Measurements from ENCODE around the gene B3GALNT1.
"Not testable (repeated sequence)": the region's sequence is repeated elsewhere in the genome, so short reads cannot be mapped to it uniquely, and the experiment has no call there.

B3GALNT1 gene

DNA sequence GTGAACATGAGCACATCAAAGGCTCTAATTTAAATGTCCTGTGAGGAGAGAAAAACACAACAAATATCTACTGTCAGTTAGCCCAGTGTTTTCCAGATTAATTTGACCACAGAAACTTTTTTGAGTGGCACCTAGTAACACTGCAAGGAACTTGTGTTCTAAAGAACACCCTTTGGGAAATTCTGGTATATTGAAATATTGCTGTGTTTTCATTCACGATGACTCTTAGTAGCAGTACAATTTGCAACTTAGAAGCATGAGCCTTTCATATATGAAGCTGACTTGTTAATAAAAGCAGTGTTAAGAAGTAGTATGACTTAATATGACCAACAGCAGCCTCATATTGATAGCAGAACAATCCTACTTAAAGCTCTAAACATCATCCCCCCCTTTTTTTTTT is 32.0 kb downstream of the B3GALNT1 start:
- no peak for DNase-seq (ENCODE audit: low spot score)

DNA sequence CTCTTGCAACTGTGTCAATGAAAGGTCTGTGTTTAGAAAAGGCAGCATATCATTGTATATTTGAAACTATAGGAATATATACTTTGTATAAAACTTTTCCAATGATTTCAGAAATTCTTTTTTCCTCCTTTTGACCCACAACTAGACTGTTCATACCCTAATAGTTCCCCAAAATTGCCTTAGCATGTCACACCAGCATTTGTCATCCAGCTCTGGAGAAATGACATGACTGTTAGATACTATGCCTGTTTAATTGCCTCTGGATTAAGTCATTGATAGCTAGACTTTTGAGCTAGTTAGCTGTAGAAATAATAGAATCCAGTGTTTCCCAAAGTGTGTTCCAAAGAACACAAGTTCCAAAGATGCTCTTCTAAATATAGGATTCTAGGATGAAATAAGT is 32.4 kb downstream of the B3GALNT1 start:
- DNase-seq (ENCODE audit: low spot score) = no peak

DNA sequence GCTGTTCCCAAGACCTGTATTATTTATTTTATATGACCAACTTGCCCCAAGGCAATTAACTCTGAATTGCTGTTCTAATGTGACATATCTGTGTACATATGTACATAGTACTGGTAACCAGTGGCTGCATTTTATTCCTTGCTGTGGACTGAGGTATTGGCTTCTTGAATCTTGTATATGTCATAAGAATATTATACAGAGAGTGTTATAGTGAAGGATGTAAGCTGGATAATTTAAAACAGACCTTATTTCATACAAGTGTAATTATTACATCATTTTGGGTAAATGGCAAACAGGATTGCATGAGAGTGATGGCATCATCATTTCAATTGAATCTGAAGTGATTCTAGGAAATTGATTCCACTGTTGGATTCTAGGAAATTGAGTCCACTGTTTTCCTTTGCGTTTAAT is 32.9 kb downstream of the B3GALNT1 start:
- DNase-seq (ENCODE audit: low spot score) = no peak

DNA sequence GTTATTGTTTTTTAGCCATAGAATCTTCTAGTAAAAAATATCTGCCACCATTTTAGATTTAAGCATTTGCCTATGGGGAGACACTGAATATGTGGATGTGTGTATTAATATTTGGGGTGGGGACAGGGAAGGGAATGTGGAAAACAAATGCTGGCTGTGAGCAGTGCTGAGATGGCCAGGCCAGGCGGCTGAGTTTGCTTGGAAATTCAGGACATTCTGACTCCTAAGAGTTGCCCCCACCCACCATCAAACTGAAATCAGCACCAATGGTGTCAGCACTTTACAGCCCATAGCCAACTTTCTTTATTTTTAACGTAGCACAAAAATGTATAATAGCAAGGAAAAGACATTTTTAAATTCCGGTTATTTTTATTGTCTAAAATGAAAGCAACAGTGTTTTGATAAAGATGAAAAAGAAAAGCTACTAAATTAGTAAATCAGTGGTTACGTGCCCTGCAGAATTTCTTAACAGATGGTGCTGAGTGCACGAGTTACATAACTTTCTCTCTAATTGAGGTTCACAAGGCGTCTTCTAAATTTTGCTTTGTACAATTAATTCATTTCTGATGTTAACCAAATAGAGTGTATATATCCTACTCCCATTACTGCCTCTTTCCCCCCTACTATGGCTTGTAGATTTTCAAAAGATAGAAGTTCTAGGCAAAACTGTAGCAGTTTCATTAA is 34.0 kb downstream of the B3GALNT1 start:
- no peak for DNase-seq (ENCODE audit: low spot score)

DNA sequence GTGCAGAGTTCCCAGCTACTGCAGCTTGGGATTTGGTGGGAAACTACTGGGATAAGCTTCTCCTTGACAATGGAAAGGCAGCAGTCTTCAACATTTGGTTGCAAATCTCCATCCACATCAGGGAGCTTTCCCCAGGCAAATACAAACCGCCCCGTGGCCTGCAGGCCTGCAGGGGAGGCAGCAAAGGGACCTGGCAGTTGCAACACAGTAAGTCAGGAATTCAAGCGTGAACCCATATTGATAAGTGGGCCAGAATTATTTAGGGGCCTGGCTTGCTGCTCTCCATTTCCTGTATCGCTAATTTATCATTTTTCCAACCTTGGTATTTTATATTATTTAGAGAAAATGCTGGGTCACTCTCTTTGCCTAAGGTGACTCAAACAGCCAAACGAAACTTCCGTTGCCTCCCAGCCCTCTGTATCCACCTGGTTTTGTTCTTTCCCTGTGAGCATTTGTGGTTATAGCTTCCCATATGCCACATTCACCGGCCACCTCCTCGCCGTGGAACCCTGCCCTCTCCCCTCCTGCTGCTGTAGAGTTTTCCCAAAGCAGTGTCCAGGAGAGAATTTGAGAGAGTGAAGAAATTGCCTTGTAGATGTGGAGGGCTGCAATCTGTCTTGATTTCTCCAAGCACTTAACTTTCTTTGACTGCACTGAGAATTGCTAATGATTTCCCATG is 34.8 kb downstream of the B3GALNT1 start:
- no peak for DNase-seq (ENCODE audit: low spot score)

DNA sequence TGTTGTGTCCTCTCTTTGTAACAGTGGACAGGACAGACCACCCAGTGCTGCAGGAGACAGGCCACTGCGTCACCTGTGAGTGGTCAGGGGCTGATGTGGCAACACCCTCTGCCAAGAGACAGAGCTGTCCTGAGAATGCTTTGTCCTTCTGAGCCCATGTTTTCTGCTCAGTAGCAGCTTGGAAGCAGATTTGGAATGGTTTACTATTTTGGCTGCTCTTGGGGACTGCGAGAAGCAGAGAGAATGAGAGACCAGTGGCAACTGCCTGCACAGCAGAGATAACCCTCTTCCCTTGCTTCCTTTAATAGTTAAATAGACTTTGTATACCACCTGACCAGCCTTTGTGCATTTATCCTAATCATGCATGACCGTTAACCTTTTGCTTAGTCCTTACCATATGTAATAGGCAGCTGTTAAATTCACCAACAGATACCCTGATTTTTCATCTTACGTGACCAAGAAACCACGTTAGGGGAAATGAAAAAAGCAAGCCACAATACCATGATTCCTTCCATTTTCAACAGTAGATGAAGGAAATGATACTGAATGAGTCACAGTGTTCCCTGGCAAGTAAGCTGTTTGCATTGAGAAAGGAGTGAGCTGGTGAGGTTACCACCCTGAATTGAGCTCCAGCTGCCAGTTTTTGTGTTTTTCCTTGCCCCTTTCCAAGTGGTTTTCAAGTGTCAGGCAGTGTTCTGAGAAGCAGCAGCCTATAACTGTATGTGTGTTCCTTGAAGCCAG is 35.5 kb downstream of the B3GALNT1 start:
- no peak for DNase-seq (ENCODE audit: low spot score)

DNA sequence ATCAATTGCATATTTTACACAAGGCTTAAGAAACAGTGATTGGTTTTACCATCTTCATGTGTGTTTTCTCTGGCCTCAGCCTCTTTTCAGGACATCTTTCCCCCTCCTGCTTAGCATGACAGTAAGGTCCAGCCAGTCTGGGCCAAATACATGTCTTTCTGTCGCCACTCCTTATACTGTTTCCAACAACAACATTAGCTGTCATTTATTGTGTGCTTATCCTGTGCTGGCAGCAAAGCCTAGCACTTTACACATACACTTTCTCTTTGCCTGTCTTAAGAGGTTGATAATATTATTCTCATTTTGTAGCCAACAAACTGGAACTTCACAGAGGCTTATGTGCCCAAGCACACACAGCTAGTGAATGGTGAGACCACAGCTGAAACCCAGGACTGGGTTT is 37.8 kb downstream of the B3GALNT1 start:
- DNase-seq (ENCODE audit: low spot score) = no peak

DNA sequence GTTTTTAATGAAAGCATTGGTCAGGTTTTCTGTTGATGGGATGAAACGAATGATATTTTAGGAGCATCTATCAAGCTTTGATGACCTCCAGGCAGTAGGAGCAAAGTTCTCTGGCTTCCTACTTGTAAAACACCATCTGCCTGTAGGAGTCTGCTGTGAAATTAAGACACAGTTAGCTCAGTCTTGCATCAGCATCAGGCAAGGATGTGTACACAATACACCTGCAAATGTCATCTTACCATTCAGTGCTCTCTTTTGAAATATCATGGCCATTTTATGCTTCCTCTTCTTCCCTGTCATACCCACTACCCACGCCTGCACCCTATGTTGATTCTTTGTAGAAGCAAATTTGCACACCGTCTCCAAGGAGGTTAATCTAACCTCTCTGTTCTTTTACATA is 38.2 kb downstream of the B3GALNT1 start:
- no peak for DNase-seq (ENCODE audit: low spot score)

DNA sequence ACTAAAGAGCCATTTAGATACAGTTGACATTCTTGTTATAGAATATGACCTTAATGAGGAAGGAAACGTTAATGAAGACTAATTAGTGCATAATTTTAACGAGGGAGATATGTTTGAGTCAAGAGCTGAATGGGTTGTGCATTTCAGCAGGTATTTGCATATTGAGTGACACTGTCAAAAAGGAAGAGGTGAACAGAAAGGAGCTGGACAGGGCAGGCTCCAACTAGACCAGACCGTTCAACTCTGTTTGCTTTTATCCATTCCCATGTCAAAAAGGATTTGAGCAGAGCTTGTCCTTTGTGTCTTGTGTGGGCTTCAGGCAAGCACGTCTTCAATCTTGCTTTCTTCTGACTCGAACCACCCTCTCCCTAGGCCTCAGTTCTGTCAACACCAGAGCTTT is 40.7 kb downstream of the B3GALNT1 start:
- DNase-seq (ENCODE audit: low spot score) = no peak

DNA sequence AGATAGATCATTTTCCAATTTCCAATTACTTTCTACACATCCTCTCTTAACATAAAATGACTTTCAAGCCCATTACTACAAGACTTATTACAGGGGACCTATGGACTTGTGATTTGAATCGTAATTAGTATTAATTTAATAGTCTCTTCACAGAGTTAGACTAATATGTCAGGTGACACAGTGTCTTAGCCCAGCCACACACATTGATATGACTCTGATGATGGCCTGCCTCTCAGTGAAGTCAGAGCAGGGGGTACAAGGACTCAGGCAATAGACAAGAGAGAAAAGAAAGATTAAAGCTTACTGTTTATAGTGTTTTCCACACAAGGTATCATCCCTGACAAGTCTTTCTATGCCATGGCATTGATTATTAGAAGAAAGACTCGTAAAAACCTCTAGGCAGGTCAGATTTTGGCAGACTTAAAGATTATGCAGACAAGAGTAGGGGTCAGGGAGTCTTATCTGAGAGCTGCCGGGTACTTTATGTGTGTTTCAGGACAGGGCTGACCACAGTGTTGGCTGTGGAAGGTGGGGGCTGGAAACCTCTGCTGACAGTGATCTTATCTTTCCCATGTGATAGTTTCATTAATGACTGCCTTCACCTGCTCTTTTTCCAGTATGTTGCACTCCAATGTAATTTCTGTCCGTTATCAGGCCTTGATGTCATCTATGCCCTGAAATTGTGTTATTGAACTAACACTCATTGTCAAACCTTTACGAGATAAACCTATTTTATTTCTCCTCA is 50.1 kb downstream of the B3GALNT1 start:
- DNase-seq (ENCODE audit: low spot score) = no peak

DNA sequence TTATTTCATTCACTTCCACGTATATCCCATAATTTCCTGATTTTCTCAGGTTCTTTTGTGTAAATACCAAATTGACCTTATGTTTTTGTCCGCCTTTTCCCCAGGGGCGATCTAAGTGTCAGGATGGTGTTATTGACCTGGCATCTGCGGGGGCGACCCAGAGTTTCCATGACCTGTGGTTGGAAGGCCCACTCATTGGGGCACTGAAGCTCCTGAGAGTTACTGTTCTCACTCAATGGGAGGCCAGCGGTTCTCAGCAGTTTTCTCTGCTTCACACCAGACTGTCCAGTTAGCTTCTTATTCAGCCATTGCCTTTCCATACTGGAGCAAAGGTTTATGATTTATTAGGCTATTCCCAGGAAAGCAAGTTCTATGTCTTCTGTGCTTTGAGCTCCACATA is 53.3 kb downstream of the B3GALNT1 start:
- no peak for DNase-seq (ENCODE audit: low spot score)

DNA sequence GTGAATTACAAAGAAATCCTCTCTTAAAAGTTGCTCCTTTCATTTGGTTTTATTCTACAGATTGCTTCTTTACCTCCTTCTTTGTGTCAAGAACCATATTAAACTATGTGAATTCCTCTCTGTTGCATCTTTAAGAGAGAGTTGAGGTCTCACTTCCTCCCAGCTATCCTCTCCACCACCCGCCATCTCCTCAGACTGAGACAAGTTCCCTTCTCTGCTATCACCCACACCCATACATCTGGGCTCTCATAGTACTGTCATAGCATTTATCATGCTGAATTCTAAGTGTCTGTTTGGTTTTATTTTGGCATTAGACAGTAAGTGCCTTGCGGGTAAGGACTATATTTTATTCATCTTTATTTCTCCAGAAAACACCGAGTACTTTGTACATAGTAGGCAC is 54.2 kb downstream of the B3GALNT1 start:
- no peak for DNase-seq (ENCODE audit: low spot score)

DNA sequence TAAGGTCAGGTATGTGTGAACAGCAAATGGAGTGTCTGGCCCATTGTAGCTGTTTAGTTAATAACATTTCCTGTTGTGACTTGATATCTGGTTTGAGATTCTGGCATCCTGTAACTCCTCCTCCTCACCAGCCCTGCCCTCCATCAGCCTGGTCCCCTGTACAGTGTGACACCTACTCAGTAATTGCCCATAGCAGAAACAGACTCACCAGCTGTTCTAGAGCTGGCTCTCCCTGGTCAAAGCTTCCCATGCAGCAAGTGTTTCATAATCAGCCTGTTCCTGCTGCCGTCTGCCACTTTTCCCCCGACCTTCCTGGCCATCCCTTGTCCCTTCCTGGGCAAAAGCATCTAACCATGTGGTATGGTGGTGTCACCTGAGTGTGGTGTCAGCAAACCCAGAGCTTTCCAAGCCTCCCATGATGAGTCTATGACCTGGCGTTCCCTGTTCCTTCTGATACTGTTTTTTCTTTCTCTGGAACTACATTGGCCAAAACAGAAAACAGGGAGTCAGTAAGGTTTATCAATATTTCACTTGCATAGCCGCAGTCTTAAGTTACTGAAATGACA is 55.4 kb downstream of the B3GALNT1 start:
- DNase-seq (ENCODE audit: low spot score) = no peak

DNA sequence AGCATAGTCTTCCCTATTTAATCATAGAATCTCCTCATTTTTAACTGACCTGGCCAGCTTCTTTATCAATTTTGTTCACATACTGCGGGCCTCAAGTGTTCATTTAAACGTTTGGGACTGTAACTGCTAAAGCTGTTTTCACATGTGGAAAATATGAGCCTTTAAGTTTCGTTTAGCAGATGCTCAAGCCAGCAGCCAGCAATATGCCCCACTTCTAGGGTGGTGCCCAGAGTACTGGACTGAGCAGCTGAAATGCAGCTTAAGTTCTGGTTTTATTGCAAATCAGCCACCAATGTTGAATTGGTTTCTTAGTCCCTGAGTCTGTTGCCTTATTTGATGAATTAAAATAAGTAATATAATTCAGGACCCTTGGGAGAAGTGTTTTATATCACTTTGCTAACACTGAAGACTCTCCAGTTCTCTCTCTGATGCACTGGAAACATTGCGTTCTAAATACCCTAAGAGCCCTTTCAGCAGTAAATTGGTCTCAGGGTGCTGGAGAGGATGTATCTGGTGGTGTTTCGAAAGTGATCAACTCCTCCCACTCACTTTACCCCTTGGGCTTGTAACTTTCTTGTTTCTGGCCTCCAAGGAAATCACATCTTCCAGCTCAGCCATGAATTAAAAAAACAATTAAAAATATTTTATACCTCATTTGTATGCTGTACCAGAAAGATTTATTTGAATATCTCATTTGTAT is 61.7 kb downstream of the B3GALNT1 start:
- no peak for DNase-seq (ENCODE audit: low spot score)

DNA sequence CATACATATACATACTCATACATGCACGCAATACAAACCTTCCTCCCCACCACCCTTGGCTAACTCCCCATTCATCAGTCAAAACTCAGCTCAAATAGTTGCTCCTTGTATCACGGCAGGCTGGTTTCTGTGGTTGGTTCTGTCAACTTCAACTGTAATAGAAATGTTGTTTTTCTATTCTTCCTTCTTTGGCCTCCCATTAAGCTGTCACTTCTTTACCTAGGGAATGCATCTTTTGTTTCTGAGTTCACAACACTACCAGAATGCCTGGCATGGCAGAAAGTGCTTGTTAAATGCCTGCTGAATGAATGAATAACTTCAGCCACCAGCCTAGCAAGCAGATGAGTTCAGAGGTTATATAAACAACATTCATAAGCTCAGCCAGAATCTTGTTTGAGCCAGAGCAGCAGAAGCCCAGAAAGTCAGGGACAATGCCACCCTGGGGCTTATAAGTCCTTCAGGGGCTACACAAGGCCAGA is 63.1 kb downstream of the B3GALNT1 start:
- DNase-seq (ENCODE audit: low spot score) = no peak

DNA sequence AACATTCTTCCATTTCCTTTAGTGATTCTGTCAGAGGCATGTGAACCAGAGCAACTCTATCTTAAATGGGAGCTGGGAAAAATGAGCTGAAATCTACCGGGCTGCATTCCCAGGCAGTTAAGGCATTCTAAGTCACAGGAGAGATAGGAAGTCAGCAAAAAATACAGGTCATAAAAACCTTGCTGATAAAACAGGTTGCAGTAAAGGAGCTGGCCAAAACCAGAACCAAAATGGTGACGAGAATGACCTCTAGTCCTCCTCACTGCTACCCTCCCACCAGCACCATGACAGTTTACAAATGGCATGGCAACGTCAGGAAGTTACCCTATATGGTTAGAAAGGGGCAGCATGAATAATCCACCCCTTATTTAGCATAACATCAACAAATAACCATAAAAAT is 66.4 kb downstream of the B3GALNT1 start:
- no peak for DNase-seq (ENCODE audit: low spot score)

DNA sequence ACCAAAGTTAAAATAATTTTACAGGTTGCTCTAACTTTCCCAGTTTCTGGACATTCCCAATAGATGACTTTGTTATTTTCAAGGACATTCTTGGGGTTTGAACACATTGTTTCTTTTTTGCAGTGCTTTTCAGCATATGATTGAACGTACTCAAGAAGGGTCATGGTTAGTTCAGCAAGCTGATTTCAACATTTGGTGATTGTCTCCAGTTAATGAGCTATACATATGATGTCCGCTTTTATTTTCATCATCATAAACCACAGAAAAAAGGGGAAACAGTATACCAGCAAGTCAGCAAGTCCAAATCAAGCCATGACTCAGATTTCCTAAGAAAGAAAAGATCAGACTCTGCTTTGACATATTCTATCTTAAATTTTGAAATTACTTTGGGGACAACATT is 69.4 kb downstream of the B3GALNT1 start:
- DNase-seq (ENCODE audit: low spot score) = no peak

DNA sequence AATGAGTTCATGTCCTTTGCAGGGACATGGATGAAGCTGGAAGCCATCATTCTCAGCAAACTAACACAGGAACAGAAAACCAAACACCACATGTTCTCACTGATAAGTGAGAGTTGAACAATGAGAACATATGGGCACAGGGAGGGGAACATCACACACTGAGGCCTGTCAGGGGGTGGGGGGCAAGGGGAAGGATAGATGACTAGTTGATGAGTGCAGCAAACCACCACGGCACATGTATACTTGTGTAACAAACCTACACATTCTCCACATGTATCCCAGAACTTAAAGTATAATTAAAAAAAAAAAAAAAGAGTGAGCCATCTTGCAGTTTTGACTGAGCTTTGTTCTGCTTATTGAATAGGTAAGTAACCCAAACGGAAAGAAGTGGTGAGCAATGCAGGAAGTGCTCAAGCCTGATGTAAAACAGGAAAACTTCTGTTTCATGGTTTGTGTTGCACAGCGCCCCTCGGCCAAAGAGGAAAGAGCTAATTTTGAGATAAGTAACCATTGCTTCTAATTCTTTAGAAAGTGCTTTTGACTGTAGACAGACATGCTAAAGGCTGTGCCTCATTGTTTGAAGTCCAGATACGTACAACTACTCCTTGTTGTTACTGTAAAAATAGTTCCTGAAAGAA is 70.1 kb downstream of the B3GALNT1 start:
- not testable (repeated sequence) for DNase-seq (ENCODE audit: low spot score)

All from LoVo (cell line).